ENCODE data around the gene ADCY5.

The ADCY5 gene

DNA sequence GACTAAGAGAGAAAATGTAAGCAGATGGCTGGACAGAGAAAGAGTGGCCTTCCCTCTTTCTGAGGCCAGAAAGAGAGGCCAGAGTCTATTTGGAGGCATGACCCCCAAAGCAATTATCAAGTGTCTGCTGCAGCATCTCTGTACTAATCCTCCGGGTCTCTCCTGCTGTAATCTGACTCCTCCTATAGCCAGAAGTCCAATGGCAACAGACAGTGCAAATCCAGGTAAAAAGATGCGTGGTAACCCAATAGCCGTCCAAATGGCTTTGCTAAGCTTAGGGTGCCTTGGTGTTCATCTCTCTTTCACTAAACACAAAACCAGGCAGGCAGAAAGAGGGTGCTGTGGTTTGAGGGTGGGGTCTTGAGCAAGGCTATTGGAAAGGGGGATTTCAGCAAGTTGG, 91.6 kb downstream of the ADCY5 start:
- no peak for DNase-seq

DNA sequence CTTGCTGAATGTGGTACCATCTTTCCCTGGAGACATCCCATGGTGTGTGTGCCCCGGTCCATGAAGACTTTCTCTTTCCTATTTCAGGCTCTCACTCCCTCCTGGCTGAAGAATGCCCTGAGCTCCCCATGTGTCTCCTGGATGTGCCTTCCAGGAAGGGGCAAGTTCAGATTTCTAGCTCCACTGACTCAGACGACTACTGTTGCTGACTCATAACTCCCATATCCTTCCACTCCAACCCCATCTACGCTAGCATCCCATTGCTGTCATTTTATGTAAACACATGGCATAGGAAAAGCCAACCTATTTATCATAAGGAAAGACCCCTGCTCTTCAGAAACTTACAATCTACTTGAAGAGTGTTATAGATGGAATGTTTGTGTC, 95.0 kb downstream of the ADCY5 start:
- DNase-seq: no peak

DNA sequence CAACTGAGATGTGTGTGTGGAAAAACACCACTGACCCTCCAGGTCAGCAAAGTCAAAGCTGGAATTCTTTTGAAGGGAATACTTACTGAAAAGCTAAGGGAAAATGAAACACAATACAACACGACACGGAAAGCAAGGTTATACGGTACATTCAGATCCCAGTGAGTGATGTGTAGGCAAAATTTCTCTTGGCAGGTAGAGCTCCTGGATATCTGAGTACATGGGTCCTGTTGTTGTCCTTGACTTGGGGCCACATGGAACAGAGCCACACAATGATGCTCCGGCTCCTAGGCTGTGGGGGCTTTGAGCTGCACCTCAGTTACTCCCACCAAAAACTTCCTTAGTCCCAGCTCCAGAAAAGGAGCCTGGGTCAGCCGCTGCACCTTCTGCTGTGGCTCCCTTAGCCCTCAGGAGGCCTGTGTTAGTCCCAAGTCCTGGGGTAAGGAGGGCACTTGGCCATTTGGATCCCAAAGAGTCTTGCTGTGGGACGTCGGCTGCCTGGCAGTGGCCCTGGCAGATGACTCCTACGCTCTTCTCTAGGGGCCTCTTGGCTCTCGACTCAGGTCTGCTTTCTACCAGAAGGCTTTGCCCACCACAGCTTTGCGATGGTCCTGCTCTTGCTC, 95.6 kb downstream of the ADCY5 start:
- no peak for DNase-seq

DNA sequence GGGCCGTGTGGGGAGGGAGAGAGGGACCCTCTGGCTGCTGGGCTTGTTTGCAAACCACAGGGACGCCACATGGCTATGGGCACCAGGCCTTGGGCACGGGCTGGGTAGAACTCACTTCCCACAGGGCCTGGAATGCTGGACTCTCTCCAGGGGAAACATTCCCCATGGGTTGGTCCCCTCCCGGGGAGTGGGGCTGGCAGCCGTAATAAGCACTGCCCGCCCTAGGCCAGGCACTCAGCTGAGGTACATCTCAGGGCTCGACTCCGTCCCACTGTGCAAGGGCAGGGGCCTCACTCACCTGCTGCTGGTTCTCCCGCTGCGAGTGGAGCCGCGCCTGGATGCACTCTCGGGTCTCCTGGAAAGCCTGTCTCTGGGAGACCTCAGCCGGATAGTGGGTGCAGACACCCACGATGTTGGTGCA, 96.7 kb downstream of the ADCY5 start:
- no peak for DNase-seq

DNA sequence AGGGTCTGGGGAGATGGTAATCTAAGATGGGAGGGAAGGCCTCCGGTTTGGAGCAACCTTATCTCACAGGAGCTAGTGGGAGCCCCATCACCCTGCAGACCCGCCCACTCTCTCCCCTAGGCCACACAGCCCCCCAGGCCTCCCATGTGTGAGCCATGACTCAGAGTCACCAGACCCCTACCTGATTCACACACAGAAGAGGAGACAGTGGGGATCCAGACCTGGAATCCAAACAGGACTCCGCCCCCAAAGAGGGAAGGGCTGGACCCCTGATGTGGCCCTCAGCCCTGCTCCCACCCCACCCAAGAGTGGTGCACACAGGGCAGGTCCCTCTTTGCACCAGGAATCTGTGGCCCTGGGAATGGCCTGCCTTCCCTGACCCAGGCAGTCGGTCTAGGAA, 97.4 kb downstream of the ADCY5 start:
- DNase-seq: no peak

DNA sequence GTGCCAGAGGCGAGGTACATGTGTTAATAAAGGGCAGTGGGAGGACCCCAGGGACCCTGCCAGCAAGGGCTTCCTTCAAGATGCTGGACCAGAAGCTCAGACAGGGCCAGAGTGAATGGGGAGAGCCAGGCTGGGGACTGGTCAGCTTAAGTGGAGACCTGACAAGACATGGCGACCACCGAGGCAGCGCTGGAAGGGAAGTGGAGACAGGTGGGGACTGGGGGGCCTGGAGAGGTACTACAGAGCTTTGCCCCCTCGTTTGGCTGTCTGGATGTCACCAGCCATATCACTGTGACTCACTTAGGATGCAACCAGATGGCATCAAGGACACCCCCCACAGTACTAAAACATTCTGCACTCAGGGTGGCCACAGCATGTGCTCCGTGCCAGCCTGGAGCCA, 97.9 kb downstream of the ADCY5 start:
- DNase-seq: no peak

DNA sequence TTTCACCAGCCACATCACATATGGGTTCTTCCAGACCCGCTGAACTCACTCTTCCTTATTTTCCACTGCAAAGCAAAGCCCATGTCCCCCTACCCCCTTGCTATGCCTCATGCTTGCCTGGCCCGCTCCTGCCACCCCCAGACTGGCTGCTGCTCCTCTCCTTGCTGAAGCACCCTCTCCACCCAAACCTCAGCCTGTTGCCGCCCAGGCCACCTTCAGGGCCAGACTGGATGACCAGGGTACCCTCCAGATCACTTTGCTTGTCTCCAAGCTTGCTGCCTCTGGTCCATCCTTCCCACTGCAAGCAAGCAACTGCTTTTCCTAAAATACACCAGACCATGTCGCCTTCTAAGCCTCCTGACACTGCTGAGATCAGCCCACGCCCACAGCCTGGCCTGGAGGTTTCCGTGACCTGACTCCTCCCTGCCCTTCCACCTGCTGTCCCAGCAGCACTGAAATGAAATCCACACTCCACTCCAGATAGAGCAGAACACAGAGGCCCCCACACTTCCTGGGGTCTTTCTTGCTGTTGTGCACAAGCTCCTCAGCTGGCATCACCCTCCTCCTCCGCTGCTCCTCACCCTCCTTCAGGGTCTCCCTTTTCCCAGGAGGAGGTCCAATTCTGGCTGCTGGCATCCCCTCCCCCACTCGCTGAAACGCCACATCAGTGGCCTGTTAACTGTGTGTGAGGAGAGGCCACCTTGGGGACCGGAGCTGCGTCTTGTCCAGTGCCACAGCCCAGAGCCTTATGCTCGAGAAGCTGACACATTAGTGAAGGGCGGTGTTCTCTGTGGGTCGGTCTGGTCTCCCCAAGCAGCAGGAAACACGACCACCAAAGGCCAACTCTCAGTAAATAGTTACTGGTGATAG, 99.1 kb downstream of the ADCY5 start:
- no peak for DNase-seq

DNA sequence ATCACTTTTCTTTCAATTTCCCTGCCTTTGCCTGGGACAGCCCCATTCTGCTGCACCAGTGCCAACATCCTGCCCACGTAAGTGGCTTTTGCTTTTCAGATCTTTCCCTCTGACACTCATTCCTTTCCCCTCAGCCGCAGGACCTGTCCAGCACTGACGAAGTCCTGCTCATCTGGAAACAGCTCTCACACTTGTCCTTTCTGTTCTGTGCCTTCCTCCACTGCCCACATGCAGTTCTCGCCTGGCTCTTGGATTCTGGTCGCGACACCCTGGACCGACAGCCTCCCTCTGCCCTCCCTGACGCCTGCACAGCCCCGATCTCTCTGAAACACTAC, 99.7 kb downstream of the ADCY5 start:
- no peak for DNase-seq

DNA sequence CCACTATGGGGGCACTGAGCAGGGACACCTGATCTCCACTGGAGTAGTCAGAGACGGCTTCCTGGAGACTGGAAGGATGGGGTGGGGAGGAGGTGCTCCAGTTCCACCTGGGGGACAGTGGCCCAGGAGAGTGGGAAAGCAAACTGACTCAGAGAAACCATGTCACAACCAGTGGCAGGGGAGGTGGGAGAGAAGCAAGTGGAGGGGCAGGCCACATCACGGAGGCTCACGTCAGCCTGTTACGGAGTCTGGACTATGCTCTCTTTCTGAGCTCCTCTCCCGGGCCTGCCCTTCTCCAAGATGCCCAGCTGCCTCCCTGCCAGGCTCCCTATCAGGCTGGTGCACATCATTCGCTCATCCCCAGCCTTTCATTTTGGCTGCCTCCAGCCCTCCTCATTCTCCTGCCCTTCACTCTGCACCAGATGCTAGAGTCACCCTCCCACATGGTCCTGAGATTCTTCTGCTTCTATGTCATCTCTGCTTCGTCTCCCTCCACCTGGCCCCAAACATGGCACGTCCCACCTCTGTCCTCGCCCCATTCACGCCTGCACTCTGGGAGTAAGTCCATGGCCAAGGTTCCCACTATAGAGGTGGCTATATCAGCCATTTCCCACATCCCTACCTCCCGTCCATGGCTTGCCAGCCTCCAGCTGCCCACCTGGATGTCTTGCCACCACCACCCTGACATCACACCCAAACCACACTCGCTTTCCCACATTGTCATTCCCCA, 100.3 kb downstream of the ADCY5 start:
- no peak for DNase-seq

DNA sequence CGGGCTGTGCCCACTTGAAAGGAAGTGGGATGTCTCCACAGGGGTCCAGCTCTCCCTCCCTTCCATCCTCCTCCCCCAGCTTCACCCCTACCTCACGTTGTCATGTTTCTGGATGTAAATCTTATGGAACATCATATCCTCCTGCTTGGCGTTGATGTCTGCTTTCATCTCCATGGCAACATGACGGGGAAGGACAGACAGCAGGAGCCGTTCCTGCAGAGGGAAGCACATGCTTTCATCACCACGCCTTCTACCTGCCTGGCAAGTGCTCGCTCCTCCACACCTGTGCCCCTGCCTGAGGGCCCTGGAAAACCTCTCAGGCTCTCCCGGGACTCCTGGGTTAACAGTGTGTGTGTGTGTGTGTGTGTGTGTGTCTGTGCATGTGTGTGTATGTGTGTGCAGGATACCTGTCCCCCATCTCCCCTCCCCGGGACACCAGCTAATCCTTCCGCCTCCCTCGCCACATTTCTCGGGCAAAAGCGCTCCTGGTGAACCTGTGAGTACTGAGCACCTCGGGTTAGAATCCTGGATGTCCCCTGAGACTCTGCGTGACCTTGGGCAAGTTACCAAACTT, 101.1 kb downstream of the ADCY5 start:
- no peak for DNase-seq

DNA sequence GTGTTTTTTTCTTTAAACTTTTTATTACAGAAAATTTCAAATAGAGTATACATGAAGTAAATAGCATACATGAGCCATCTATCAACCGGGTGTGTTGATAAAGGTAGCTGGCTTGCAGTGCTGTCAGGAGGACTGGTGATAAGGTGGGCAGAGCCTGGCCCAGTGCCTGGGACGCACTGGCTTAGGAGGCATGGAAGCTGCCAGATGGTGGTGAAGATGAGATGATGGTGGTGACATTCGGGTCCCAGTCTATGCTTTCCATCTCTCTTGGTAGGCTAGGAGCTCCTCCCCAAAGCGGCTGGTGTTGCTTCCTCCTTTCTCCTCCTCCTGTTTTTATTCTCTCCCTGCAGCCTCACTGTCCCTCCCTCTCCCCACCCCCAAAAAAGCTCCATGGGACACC, 101.7 kb downstream of the ADCY5 start:
- no peak for DNase-seq

DNA sequence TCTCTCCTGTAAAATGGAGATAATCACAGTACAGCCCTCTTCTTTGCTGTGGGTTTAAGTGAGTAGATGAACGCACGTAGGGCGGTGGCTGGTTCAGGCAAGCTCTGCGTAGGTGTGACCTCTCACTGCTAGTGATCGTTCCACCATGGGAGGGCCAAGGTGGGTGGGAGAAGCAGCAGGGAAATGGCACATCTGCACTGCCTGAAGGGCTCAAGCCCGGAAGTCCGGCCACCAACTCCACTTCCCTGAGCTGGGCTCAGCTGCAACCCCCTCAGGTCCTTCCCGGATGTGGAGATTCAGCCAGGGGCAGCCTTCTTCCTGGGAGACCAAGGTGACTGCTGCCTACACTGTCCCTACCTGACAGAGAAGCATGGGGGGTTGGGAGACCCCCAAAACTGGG, 102.9 kb downstream of the ADCY5 start:
- DNase-seq: no peak

DNA sequence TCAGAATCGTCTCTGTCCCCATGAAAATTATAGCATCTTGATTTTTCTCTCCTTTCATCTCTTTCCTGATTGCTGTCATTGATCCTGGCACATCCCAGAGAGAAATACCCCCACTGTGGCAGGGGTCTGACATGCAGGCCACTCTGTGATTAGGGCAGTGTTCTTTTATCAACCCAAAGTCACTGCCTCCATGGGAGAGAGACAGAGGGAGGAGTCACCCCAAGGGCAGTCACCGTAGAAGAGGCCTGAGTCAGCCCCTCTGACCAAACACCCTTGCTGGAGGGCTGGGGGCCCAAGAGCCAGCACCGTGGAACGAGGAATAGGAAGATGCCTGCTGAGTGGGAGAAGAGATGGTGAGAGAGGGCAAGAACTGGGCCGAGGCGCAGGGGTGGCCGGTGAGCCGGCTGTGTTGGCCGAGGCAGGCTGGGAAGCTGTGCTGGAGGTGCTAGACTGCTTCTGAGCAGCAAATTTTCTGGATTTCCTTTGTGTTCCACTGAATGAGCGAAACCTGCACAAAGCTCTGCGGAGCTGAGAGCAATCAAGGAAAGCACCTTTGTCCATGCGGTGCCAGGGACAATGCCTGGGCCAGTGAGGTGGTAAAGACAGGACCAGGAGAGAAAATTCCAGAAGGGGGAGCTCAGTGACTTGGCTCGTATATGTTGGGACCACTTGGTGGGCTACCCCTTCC, 103.8 kb downstream of the ADCY5 start:
- DNase-seq: no peak

DNA sequence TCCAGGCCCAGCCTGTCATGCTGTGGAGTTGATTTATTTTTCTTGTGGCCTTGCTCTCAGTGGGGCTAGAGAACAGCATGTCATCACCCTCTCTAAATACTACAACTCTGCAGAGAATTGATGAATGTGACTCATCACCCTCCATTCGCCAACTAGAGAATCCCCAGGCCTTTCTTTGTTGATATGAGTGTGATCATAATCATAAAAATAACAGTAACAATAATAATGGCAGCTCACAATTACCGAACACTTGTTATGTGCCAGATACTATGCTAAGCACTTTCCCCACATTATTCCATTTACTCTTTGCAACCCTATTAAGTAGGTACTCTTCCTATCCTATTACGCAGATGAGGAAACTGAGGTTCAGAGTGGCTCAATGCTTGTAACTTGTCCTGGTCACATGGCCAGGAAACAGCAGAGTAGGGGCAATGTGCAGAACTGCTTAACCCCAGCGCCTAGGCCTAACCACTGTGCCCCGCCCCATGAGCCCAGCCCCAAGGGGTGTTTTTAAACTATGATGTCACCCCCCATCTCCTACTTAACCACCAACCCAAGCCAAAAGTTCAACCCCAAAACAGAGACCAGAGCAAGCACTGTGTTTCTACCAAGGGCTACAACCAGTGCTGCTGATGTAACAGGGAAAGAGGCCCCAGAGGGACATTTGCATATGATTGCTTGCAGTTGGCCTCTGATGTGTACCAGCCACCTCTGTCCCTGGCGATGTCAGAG, 104.5 kb downstream of the ADCY5 start:
- no peak for DNase-seq

DNA sequence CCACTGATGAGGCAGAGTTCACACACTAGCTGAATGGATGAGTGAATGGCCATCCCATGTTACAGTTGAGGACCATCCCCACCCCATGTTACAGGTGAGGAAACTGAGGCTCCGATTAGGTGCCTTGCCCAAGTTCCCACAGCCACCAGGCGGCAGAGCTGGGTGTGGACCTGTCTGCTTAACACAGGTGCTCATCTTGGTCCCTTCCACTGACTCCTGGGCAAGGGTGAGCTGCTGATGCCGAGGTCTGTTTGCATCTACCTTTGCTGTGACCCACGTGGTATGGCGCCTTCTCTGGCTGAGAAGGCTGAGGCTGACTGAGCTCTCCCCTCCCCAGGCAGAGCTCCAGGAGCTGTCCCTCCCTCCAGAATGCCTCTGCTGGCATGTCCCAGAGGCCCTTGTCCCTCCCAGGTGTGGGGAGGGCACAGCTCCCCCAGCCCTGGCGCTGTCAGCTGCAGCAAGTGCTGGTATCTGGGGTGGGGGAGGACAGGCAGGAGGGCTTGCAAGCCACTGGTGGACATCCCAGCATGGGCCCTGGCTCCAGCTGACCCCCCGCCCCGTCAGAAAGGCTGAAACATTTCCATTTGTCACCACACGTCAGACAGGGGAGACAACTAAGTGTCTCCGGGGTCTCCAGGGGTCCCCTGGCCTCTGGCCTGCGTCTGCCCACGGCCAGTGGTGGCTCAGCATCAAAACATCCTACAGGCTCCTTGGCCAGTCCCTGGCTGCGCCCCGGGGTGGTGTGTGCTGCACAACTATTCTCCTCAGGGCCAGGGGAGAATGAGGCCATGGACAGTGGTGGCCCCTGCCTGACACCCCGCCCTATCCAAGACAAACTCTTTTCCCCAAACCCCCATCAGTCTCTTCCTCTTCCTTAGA, 105.4 kb downstream of the ADCY5 start:
- no peak for DNase-seq

DNA sequence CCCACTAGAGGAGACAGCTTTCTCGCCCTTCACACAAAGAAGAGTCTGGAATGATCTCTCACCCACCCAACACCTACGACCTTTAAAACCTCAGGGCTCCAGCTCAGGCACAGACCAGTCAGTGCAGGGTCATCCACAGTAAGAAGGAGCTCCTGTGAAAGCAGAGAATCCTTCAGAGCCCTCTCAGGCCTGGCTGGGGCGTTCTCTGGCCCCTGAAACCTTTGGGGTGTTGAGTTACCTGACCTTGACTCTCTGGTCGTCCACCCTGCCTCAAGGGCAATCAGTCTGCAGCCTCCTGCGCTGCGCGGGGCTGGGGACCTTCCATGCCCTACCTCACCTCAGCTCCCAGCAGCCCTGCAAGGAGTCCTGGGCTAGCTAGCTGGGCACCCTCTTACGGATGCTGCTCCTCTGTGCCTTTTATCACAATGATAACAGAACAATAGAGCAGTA, 106.2 kb downstream of the ADCY5 start:
- no peak for DNase-seq

DNA sequence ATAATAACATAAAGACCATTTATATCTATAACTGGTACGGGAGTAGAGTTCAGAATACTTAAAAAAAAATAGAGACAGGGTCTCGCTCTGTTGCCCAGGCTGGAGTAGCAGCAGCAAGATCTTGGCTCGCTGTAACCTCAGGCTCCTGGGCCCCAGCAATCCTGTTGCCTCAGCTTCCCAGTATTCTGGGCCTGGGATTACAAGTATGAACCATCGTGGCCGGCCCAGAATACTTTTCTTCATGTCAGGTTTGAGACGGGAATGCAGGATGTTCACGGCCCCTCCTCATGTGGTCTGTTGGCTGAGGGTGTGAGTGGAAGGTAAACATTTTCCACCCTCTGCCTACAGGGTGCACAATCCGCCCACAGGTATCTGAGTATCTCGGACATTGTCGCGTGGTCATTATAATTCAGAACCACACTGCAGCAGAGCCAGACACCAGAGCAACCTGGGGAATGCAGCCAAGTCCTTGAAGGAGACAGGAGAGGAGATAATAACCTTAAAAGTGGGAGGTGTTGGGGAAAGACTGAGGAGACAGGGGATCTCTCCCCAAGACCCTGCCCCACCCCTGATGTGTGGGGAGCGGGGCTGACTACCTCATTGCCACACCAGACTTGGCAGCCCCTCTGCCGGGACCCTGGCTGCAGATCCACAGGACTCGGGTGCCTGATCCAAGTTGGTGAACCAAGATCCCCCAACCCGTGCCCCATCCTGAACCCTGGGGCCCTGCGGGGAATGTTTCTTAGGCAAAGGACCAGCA, 106.8 kb downstream of the ADCY5 start:
- DNase-seq: no peak

DNA sequence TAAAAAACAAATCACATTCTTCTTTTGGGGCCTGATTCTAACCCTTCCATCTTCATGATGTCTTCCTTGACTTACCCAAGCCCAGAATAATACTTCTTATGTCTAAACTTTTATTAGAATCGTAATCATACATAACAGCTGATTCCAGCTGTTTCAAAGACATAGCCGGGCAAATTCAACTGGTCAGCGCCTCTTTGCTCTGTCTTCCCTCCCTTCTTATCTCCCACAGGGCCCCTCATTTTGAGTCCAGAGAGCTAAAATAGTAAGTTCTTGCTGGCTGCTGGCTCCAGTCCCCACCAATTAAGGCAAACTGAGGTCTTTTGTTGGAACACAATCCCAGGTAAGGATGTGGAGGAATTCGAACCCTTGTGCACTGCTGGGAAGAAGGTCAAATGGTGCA, 108.6 kb downstream of the ADCY5 start:
- no peak for DNase-seq

DNA sequence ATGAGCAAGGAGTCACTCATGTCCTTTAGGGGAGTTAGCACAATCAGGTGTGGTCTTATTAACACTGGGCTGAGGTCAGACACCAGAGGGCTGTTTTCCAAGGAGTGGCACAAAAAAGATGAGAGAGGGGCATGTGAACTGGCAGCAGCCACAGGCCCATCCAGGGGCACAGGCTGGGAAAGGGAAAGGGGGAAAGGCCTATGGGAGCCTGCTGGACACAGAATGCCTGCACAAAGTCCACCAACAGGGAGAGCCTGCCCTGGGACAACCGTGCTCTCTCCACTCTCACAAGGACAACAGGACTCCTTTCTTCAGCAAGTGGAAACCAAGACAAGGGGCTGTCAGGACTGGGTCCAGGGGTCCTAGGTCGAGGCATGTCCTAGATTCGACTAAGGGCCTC, 109.6 kb downstream of the ADCY5 start:
- no peak for DNase-seq

DNA sequence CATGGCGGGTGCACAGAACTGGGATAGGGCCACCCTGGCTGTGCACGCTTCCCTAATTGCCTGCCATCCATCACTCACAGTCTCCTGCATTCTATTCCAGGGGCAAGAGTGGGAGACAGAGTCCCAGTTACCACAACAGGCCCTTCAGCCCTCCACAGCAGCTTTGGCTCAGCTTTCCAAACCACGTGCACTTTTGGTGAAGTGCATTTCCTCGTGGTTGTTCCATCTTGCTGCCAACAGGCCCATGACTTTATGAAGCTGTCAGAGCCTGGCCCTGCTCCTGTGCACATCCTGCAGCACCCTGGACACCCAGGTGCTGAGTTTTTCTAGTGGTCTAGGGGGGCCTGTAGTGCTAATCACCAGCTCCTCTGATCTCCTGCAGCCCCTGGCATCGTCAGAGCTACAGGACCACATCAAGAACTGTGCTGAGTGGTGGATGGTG, 110.2 kb downstream of the ADCY5 start:
- DNase-seq: no peak
